HepG2 (cell line): ENCODE results near the gene SPAG7. TPM values are rescaled to one million over a fixed set of nuclear protein-coding genes. Genes with fewer than 3 reads are reported as not detected.

ENCODE experiments used
- CBFB ChIP-seq: sonication (generic); formaldehyde crosslinking; IDR thresholded peaks from 2 replicates; pipeline ENCODE4 v1.4.0; 2020; ENCODE audit warnings: missing genetic modification reagents
- GATAD2A ChIP-seq: IDR thresholded peaks from 2 replicates; pipeline ENCODE4 v1.6.1; 2016
- JUN ChIP-seq: sonication (generic); formaldehyde crosslinking; IDR thresholded peaks from 2 replicates; pipeline ENCODE4 v1.4.0; 2020; ENCODE audit warnings: mild to moderate bottlenecking, missing genetic modification reagents
- MTERF4 ChIP-seq: sonication (generic); formaldehyde crosslinking; IDR thresholded peaks from 2 replicates; pipeline ENCODE4 v1.8.0; 2023; ENCODE audit warnings: mild to moderate bottlenecking, missing genetic modification reagents
- NR3C1 ChIP-seq: sonication (generic); formaldehyde crosslinking; IDR thresholded peaks from 2 replicates; pipeline ENCODE4 v1.4.0; 2020; ENCODE audit warnings: missing genetic modification reagents
- PBX3 ChIP-seq: sonication (generic); formaldehyde crosslinking; IDR thresholded peaks from 2 replicates; pipeline ENCODE4 v1.8.1; 2023; ENCODE audit warnings: missing genetic modification reagents, inconsistent platforms, borderline replicate concordance
- SIN3B ChIP-seq: fragments of 150-350 bp; IDR thresholded peaks from 2 replicates; pipeline ENCODE4 v1.6.1; 2014; ENCODE audit warnings: low read length
- SOX5 ChIP-seq: IDR thresholded peaks from 2 replicates; pipeline ENCODE4 v1.6.1; 2016; ENCODE audit warnings: borderline replicate concordance
- TBX2 ChIP-seq: sonication (generic); formaldehyde crosslinking; IDR thresholded peaks from 2 replicates; pipeline ENCODE4 v1.5.0; 2020; ENCODE audit warnings: missing genetic modification reagents, mild to moderate bottlenecking, borderline replicate concordance
- ZBTB42 ChIP-seq: sonication (generic); formaldehyde crosslinking; IDR thresholded peaks from 2 replicates; pipeline ENCODE4 v1.5.0; 2020; ENCODE audit warnings: mild to moderate bottlenecking, missing genetic modification reagents
- ZFY ChIP-seq: sonication (generic); formaldehyde crosslinking; IDR thresholded peaks from 2 replicates; pipeline ENCODE4 v1.4.0; 2020; ENCODE audit warnings: missing genetic modification reagents
- ZMAT3 ChIP-seq: sonication (generic); formaldehyde crosslinking; conservative IDR thresholded peaks from 2 replicates; pipeline ENCODE4 v1.7.0; 2021; ENCODE audit warnings: missing genetic modification reagents
- ZMYM2 ChIP-seq: sonication (generic); formaldehyde crosslinking; IDR thresholded peaks from 2 replicates; pipeline ENCODE4 v1.8.0; 2022; ENCODE audit warnings: mild to moderate bottlenecking, missing genetic modification reagents
- ZMYM3 ChIP-seq: sonication (generic); formaldehyde crosslinking; IDR thresholded peaks from 2 replicates; pipeline ENCODE4 v1.5.1; 2020; ENCODE audit warnings: mild to moderate bottlenecking, missing genetic modification reagents
- ZNF773 ChIP-seq: sonication (generic); formaldehyde crosslinking; IDR thresholded peaks from 2 replicates; pipeline ENCODE4 v1.4.0; 2020; ENCODE audit warnings: missing genetic modification reagents, borderline replicate concordance
- ZNF776 ChIP-seq: sonication (generic); formaldehyde crosslinking; IDR thresholded peaks from 2 replicates; pipeline ENCODE4 v1.4.0; 2020; ENCODE audit warnings: mild to moderate bottlenecking, missing genetic modification reagents
- polyA plus RNA-seq, 8 experiments: library from polyadenylated mRNA; depleted of rRNA in 3 of 8; stranded (reverse) in 7 of 8; unstranded in 1 of 8; fragments of >200 nt; fragmentation: Illumina TruSeq in 4 of 8; extraction: Trizol in 4 of 8; gene quantifications; 2 replicates each; pipeline versions ENCODE4 v1.2.1 to v1.2.3, GENCODE V29; 2011 to 2016; ENCODE audit warnings: low read depth in 4 of 8, missing spikeins in 1 of 8, mixed read lengths in 1 of 8; ENCODE audit not compliant: insufficient read depth in 1 of 8
- total RNA-seq, 5 experiments: library from RNA; depleted of rRNA; stranded (reverse); fragments of >200 nt; fragmentation: Illumina TruSeq; extraction: Trizol; gene quantifications; 2 replicates each; pipeline ENCODE4 v1.2.3, GENCODE V29; 2016; ENCODE audit warnings: low read depth in 1 of 5
- TF ChIP-seq, protein P1 (sequence below): sonication (generic); formaldehyde crosslinking; IDR thresholded peaks from 2 replicates; pipeline ENCODE4 v1.5.0; 2020; ENCODE audit warnings: missing genetic modification reagents
- TF ChIP-seq, protein P2 (sequence below): IDR thresholded peaks from 2 replicates; pipeline ENCODE4 v1.6.1; 2012; ENCODE audit warnings: low read length, improper control_type of control experiment
- TF ChIP-seq, protein P3 (sequence below): sonication (generic); formaldehyde crosslinking; IDR thresholded peaks from 2 replicates; pipeline ENCODE4 v1.4.0; 2020; ENCODE audit warnings: missing genetic modification reagents
- TF ChIP-seq, protein P4 (sequence below): IDR thresholded peaks from 2 replicates; pipeline ENCODE4 v1.6.1; 2016

The SPAG7 gene
- total and polyA plus RNA-seq, 2 of the 13 experiments (the other 11 are each of a cell fraction or from before 2014, with no cell fraction given) = 51.0 to 59.0 TPM

- TF ChIP-seq PBX3 (CRISPR knock-in tag) = no peak
- TF ChIP-seq JUN = no peak; the same call in 1 of the 2 replicates
- peak; percentile 60; the same call in 1 of the 2 replicates for TF ChIP-seq TBX2
- TF ChIP-seq, protein P1, sequence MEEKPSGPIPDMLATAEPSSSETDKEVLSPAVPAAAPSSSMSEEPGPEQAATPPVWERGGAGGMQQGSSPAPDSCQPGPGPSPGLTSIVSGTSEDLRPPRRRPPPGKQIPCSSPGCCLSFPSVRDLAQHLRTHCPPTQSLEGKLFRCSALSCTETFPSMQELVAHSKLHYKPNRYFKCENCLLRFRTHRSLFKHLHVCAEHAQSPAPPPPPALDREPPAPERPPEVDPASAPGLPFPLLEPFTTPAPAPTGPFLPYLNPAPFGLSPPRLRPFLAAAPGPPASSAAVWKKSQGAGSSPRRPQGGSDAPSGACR (CRISPR knock-in tag) = no peak
- TF ChIP-seq ZMYM2 (CRISPR knock-in tag) = 0 out of 2 replicates have a peak, but pooled peaks have one; percentile 55
- 0 out of 2 replicates have a peak, but pooled peaks have one; percentile 12 for TF ChIP-seq MTERF4
- TF ChIP-seq SIN3B = no peak
- TF ChIP-seq, protein P2, sequence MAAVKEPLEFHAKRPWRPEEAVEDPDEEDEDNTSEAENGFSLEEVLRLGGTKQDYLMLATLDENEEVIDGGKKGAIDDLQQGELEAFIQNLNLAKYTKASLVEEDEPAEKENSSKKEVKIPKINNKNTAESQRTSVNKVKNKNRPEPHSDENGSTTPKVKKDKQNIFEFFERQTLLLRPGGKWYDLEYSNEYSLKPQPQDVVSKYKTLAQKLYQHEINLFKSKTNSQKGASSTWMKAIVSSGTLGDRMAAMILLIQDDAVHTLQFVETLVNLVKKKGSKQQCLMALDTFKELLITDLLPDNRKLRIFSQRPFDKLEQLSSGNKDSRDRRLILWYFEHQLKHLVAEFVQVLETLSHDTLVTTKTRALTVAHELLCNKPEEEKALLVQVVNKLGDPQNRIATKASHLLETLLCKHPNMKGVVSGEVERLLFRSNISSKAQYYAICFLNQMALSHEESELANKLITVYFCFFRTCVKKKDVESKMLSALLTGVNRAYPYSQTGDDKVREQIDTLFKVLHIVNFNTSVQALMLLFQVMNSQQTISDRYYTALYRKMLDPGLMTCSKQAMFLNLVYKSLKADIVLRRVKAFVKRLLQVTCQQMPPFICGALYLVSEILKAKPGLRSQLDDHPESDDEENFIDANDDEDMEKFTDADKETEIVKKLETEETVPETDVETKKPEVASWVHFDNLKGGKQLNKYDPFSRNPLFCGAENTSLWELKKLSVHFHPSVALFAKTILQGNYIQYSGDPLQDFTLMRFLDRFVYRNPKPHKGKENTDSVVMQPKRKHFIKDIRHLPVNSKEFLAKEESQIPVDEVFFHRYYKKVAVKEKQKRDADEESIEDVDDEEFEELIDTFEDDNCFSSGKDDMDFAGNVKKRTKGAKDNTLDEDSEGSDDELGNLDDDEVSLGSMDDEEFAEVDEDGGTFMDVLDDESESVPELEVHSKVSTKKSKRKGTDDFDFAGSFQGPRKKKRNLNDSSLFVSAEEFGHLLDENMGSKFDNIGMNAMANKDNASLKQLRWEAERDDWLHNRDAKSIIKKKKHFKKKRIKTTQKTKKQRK = no peak
- TF ChIP-seq ZNF776 = 0 out of 2 replicates have a peak, but pooled peaks have one; percentile 50
- TF ChIP-seq, protein P3, sequence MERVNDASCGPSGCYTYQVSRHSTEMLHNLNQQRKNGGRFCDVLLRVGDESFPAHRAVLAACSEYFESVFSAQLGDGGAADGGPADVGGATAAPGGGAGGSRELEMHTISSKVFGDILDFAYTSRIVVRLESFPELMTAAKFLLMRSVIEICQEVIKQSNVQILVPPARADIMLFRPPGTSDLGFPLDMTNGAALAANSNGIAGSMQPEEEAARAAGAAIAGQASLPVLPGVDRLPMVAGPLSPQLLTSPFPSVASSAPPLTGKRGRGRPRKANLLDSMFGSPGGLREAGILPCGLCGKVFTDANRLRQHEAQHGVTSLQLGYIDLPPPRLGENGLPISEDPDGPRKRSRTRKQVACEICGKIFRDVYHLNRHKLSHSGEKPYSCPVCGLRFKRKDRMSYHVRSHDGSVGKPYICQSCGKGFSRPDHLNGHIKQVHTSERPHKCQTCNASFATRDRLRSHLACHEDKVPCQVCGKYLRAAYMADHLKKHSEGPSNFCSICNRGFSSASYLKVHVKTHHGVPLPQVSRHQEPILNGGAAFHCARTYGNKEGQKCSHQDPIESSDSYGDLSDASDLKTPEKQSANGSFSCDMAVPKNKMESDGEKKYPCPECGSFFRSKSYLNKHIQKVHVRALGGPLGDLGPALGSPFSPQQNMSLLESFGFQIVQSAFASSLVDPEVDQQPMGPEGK = peak; percentile 86; the same call in 1 of the 2 replicates
- TF ChIP-seq, protein P4, sequence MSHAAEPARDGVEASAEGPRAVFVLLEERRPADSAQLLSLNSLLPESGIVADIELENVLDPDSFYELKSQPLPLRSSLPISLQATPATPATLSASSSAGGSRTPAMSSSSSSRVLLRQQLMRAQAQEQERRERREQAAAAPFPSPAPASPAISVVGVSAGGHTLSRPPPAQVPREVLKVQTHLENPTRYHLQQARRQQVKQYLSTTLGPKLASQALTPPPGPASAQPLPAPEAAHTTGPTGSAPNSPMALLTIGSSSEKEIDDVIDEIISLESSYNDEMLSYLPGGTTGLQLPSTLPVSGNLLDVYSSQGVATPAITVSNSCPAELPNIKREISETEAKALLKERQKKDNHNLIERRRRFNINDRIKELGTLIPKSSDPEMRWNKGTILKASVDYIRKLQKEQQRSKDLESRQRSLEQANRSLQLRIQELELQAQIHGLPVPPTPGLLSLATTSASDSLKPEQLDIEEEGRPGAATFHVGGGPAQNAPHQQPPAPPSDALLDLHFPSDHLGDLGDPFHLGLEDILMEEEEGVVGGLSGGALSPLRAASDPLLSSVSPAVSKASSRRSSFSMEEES (CRISPR knock-in tag) = no peak; the same call in 1 of the 2 replicates
- no peak for TF ChIP-seq GATAD2A (CRISPR knock-in tag)
- TF ChIP-seq ZFY = peak; percentile 59
- TF ChIP-seq ZBTB42 = peak; percentile 41; the same call in 1 of the 2 replicates
- TF ChIP-seq CBFB (CRISPR knock-in tag) = no peak
- peak; percentile 22; the same call in 1 of the 2 replicates for TF ChIP-seq SOX5 (CRISPR knock-in tag)
- peak; percentile 75; the same call in 1 of the 2 replicates for TF ChIP-seq ZMAT3 (CRISPR knock-in tag)
- TF ChIP-seq ZMYM3 (CRISPR knock-in tag) = no peak
- no peak for TF ChIP-seq NR3C1 (CRISPR knock-in tag)
- TF ChIP-seq ZNF773 (CRISPR knock-in tag) = no peak
Observed at GRCh38 chr17:4949321-4950074, 18.1 kb downstream of the SPAG7 start (continued).
